ENCODE data around the gene HELT. TPM values are rescaled to one million over a fixed set of nuclear protein-coding genes. Genes with fewer than 3 reads are reported as not detected.
"Not testable (repeated sequence)": the region's sequence is repeated elsewhere in the genome, so short reads cannot be mapped to it uniquely, and the experiment has no call there.

HELT gene
- not detected for total RNA-seq
- long read RNA-seq = 0 reads

GRCh38 chr4:185017964-185018772 lies at the start of gene HELT:
HELT (plus strand) TSS chr4:185018490; CDS start chr4:185018929, 439 bp downstream.
- intact Hi-C loops (cut with micrococcal nuclease) = no loop called here
- DNase-seq = no peak
- no peak for ATAC-seq

- intact Hi-C loops (cut with micrococcal nuclease) = no loop called here
- peak; percentile 100 for ATAC-seq
- DNase-seq = peak; percentile 75
Measured at GRCh38 chr4:184968784-184969201, 49.5 kb upstream of the HELT start.

GRCh38 chr4:184969610-184970009 lies 48.7 kb upstream of the HELT start:
- intact Hi-C loops (cut with micrococcal nuclease) = no loop called here
- no peak for DNase-seq
- no peak for ATAC-seq

- no peak for ATAC-seq
- intact Hi-C loops (cut with micrococcal nuclease) = no loop called here
- DNase-seq = no peak
Measured at GRCh38 chr4:184972991-184973390, 45.3 kb upstream of the HELT start.

- ATAC-seq; DNase-seq; intact Hi-C loops (cut with micrococcal nuclease): not testable (repeated sequence)
Measured at GRCh38 chr4:184976348-184976747, 41.9 kb upstream of the HELT start.

- intact Hi-C loops (cut with micrococcal nuclease) = no loop called here
- ATAC-seq = no peak
- DNase-seq = no peak
Measured at GRCh38 chr4:184977747-184978146, 40.5 kb upstream of the HELT start.

- intact Hi-C loops (cut with micrococcal nuclease) = no loop called here
- peak; percentile 66 for DNase-seq
- peak; percentile 92 for ATAC-seq
Measured at GRCh38 chr4:184978211-184978610, 40.1 kb upstream of the HELT start.

- ATAC-seq = peak; percentile 62
- no peak for DNase-seq
- intact Hi-C loops (cut with micrococcal nuclease) = loop anchor here (10.0 kb wide), 1 partner anchor 235 kb away; no protein-coding TSS in a partner anchor
Measured at GRCh38 chr4:184979461-184980124, 38.7 kb upstream of the HELT start.

GRCh38 chr4:184980261-184980660 lies 38.0 kb upstream of the HELT start:
- DNase-seq = no peak
- intact Hi-C loops (cut with micrococcal nuclease) = loop anchor here (10.0 kb wide), 1 partner anchor 235 kb away; no protein-coding TSS in a partner anchor
- ATAC-seq = no peak

GRCh38 chr4:184983672-184984356 lies 34.5 kb upstream of the HELT start:
- peak; percentile 75 for DNase-seq
- intact Hi-C loops (cut with micrococcal nuclease) = loop anchor here (10.0 kb wide), 1 partner anchor 239 kb away; no protein-coding TSS in a partner anchor
- ATAC-seq = peak; percentile 80

- ATAC-seq (no peak), DNase-seq (no peak)
- intact Hi-C loops (cut with micrococcal nuclease) = loop anchor here (10.0 kb wide), 1 partner anchor 243 kb away; no protein-coding TSS in a partner anchor
Measured at GRCh38 chr4:184987493-184988031, 30.7 kb upstream of the HELT start.

GRCh38 chr4:184988611-184989010 lies 29.7 kb upstream of the HELT start:
- intact Hi-C loops (cut with micrococcal nuclease) = loop anchor here (10.0 kb wide), 1 partner anchor 244 kb away; no protein-coding TSS in a partner anchor
- ATAC-seq = no peak
- DNase-seq = no peak

- not testable (repeated sequence) for ATAC-seq, DNase-seq
- intact Hi-C loops (cut with micrococcal nuclease) = loop anchor here (10.0 kb wide), 1 partner anchor 244 kb away; no protein-coding TSS in a partner anchor
Measured at GRCh38 chr4:184989283-184989682, 29.0 kb upstream of the HELT start.

GRCh38 chr4:184990131-184990530 lies 28.2 kb upstream of the HELT start:
- DNase-seq; ATAC-seq; intact Hi-C loops (cut with micrococcal nuclease): not testable (repeated sequence)

- intact Hi-C loops (cut with micrococcal nuclease) = no loop called here
- DNase-seq = no peak
Measured at GRCh38 chr4:184991860-184992259, 26.4 kb upstream of the HELT start.

GRCh38 chr4:184992422-184992821 lies 25.9 kb upstream of the HELT start:
- no peak for DNase-seq
- ATAC-seq = no peak
- intact Hi-C loops (cut with micrococcal nuclease) = no loop called here

More at GRCh38 chr4:184991860-184992259, 26.4 kb upstream of the HELT start:
- no peak for ATAC-seq

GRCh38 chr4:184993247-184993646 lies 25.0 kb upstream of the HELT start:
- intact Hi-C loops (cut with micrococcal nuclease) = no loop called here
- DNase-seq (no peak), ATAC-seq (no peak)

GRCh38 chr4:184994010-184994622 lies 24.2 kb upstream of the HELT start:
- ATAC-seq (no peak), DNase-seq (no peak)
- intact Hi-C loops (cut with micrococcal nuclease) = no loop called here

GRCh38 chr4:184994623-184995010 lies 23.7 kb upstream of the HELT start:
- ATAC-seq = no peak
- DNase-seq = no peak
- intact Hi-C loops (cut with micrococcal nuclease) = no loop called here
